LNCaP clone FGC (cell line): ENCODE results near the gene PHF23.
A peak's percentile ranks its signal among the peaks of the same experiment; 100 is the strongest.
"Not testable (repeated sequence)": the region's sequence is repeated elsewhere in the genome, so short reads cannot be mapped to it uniquely, and the experiment has no call there.

Experiments used
- DNase-seq: peaks from one replicate; pipeline ENCODE4 v3.0.0-alpha.2; 2011; ENCODE audit warnings: low read depth
- H3K4me3 ChIP-seq: 2 replicates; pipeline ENCODE4 v1.5.1; 2011; ENCODE audit warnings: mild to moderate bottlenecking, low read depth, low read length, control low read depth
- TF ChIP-seq, protein P1 (sequence below): IDR thresholded peaks from 2 replicates; pipeline ENCODE4 v1.5.1; 2012; ENCODE audit warnings: mild to moderate bottlenecking; ENCODE audit not compliant: control insufficient read depth, insufficient read depth; ENCODE audit errors: extremely low read depth

The PHF23 gene

DNA sequence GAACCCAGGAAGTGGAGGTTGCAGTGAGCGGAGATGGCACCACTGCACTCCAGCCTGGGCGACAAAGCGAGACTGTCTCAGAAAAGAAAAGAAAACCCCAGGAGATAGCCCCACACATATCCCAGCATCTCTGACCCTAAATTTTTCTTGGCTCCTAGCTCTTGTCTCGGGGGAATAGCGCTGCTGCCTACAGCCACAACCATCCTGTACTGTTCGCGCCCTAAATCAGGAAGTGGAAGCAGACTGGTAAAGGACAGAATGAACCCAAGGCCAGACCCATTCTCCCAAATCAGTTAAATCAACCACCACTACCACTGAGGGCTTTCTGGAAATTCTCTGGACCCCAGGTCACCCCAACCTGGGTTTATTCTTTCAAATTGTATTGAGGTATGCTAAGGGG, 10.6 kb upstream of the PHF23 start:
- DNase-seq = no peak
- H3K4me3 ChIP-seq = peak overlapping the region; percentile 92
- TF ChIP-seq, protein P1, sequence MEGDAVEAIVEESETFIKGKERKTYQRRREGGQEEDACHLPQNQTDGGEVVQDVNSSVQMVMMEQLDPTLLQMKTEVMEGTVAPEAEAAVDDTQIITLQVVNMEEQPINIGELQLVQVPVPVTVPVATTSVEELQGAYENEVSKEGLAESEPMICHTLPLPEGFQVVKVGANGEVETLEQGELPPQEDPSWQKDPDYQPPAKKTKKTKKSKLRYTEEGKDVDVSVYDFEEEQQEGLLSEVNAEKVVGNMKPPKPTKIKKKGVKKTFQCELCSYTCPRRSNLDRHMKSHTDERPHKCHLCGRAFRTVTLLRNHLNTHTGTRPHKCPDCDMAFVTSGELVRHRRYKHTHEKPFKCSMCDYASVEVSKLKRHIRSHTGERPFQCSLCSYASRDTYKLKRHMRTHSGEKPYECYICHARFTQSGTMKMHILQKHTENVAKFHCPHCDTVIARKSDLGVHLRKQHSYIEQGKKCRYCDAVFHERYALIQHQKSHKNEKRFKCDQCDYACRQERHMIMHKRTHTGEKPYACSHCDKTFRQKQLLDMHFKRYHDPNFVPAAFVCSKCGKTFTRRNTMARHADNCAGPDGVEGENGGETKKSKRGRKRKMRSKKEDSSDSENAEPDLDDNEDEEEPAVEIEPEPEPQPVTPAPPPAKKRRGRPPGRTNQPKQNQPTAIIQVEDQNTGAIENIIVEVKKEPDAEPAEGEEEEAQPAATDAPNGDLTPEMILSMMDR = no peak

DNA sequence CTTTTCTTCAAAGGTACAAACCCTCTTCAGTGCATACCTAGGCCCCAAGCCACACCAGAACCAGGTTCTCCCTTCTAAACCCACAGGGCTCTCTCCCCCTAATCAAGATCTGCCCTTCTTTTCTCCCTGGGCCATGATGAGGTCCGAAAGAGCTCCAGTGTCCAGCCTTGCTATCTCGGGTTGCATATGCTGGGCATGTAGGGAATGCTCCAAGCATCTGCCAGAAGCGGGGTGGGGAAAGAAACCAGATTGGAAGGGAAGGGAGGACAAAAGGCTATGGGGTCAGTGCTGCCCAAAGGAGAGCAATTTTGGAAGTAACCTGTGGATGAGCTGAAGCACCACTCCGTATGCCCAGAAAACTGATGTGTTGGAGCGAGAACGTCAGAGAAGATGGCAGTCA, 10.0 kb upstream of the PHF23 start:
- no peak for DNase-seq
- H3K4me3 ChIP-seq = no peak overlapping the region; the same call in 1 of the 2 replicates
- TF ChIP-seq, protein P1 = no peak

DNA sequence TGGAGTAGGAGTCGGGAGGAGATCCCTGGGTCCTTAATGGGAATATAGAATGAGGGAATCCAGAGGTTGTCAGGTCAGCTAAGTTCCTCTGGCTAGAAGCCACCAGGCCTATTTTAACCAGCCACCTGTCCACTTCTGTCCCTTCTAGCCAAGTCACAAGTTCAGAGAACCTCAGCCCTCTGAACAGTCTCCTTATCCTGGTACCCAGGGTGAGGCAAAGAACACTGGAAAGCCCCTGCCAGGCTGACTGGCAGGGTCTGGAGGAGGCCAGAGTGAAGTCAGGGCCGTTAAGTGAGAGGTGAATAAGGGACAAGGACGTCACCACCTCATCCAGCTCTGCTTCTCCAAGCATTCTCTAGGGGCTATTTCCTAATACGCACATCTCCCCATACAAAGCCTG, 9.5 kb upstream of the PHF23 start:
- no peak overlapping the region for H3K4me3 ChIP-seq
- no peak for DNase-seq
- TF ChIP-seq, protein P1 = no peak

DNA sequence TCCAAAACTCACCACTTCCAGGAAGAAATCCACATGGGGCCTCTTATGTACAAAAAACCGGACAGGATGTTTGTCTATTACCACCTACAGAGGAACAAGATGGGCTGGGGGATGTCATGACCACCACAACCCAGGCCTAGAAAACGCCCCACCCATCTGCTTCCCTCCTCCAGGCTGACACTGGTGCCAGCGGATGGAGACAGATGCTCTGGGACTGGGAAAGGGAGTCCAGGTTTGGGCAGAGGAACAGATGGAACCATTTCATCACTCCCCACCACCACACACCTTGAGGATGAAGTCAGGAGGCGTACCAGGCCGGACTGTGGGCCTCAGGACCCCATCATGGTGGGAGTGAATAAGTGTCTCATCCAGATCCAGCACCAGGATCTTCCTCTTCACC, 7.5 kb upstream of the PHF23 start:
- H3K4me3 ChIP-seq = no peak overlapping the region
- no peak for DNase-seq
- TF ChIP-seq, protein P1 = no peak

DNA sequence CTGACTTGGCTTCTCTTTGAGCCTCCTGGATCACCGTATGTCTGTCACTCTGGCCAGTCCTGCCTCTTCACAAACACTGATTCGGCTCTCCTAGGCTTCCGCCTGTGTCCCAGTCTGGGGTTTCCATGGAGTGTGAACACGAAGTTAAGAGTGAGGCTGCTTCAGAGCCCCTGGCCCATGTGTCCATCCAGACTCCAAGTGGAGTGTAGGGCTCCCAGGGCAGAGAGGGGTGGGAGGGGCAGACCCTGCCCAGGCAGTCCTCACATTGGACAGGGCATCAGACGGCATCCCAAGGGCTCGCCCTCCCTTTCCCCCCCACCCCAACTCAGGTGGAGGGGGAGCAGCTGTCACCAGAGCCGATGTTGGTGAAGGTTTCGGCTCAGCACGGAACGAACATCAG, 4.6 kb upstream of the PHF23 start:
- not testable (repeated sequence) for DNase-seq, H3K4me3 ChIP-seq

DNA sequence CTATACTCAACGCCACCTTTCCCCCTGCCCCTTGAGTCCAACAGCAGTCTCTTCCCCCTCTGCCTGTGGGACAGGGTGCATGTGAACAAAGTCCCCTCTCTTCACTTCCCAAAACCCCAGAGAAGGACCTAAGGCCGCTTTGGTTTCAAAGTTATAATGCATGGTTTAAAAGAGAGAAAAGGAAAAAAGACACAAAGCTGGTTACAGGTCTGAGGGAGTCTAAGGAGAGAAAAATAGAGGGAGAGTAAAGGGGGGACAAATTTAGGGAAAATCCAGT, 4.1 kb upstream of the PHF23 start:
- DNase-seq = no peak
- peak overlapping the region; percentile 97 for H3K4me3 ChIP-seq
- TF ChIP-seq, protein P1 = no peak

DNA sequence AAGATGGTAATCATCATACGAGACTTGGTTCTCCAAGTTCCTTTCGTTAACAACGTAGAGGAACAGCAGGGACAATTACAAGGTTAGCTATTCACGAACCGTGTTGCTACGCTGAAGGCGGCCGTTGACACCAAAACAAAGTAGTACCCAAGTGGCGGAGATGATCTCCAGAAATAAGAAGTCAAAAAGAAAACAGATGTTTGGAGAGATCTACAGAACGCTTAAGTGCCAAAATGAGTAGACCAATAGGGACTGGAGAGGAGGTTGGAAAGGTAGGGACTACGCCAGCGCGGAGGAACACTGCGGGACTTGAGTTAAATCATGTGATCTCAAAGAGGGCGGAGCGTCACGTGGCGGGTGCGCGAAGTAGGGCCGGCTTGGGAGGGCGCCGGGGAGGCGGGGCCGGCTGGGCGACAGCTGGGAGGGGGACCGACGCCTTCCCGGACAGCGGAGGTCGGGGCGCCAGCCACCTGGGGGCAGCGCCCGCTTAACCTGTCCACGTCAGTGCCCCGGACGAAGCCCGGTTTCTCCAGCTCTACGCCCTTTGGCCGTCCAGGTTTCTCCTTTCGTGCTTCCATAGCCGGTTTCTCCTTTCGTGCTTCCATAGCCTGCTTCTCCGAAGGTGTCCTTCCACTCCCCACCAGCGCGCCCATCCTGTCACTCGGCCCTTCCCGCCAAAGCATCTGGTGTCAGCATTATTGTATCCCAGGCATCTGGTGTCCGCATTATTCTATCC, 3.6 kb upstream of the PHF23 start:
- peak; percentile 92 for DNase-seq
- TF ChIP-seq, protein P1 = no peak
- H3K4me3 ChIP-seq = peak overlapping the region; percentile 97
